DOHH2 (cell line): ENCODE measurements around the gene SCNN1A.

Source experiments
- H3F3A ChIP-seq: fragments of 200-600 bp; sonication (generic), shearing (Covaris generic); 2 replicates; pipeline ENCODE4 v1.6.0; 2016; ENCODE audit warnings: antibody characterized with exemption, mild to moderate bottlenecking; ENCODE audit not compliant: control insufficient read depth, insufficient read depth
- H3K27ac ChIP-seq: fragments of 200-600 bp; sonication (generic); 2 replicates; pipeline ENCODE4 v1.5.1; 2014; ENCODE audit warnings: low read depth, mild to moderate bottlenecking, low read length, moderate library complexity
- H3K27me3 ChIP-seq: fragments of 200-600 bp; sonication (generic); 2 replicates; pipeline ENCODE4 v1.6.1; 2014; ENCODE audit warnings: mild to moderate bottlenecking, low read length, mixed read lengths; ENCODE audit not compliant: control insufficient read depth
- H3K36me3 ChIP-seq: fragments of 200-600 bp; sonication (generic); 2 replicates; pipeline ENCODE4 v1.6.1; 2014; ENCODE audit warnings: mild to moderate bottlenecking, low read length, moderate library complexity, mixed read lengths; ENCODE audit not compliant: control insufficient read depth
- H3K4me1 ChIP-seq: fragments of 200-600 bp; sonication (generic); 2 replicates; pipeline ENCODE4 v1.6.1; 2014; ENCODE audit warnings: mild to moderate bottlenecking, low read length, mixed read lengths; ENCODE audit not compliant: control insufficient read depth
- H3K4me2 ChIP-seq: fragments of 200-600 bp; sonication (generic); 2 replicates; pipeline ENCODE4 v1.6.0; 2014; ENCODE audit warnings: mild to moderate bottlenecking, low read length, moderate library complexity
- H3K4me3 ChIP-seq: fragments of 200-600 bp; sonication (generic); 2 replicates; pipeline ENCODE4 v1.5.1; 2014; ENCODE audit warnings: mild to moderate bottlenecking, low read length, mixed read lengths
- H3K79me2 ChIP-seq: fragments of 200-600 bp; sonication (generic); 2 replicates; pipeline ENCODE4 v1.6.1; 2014; ENCODE audit warnings: mild to moderate bottlenecking, low read length, mixed read lengths; ENCODE audit not compliant: control insufficient read depth
- H3K9me2 ChIP-seq: fragments of 200-600 bp; sonication (generic); replicated peaks from 2 replicates; pipeline ENCODE4 v1.6.1; 2014; ENCODE audit warnings: mild to moderate bottlenecking, low read length, mixed read lengths; ENCODE audit not compliant: control insufficient read depth
- H3K9me3 ChIP-seq: fragments of 200-600 bp; sonication (generic); 2 replicates; pipeline ENCODE4 v1.6.1; 2014; ENCODE audit warnings: antibody characterized with exemption, low read length, mixed read lengths; ENCODE audit not compliant: control insufficient read depth, insufficient read depth
- H4K20me1 ChIP-seq: fragments of 200-600 bp; sonication (generic); 2 replicates; pipeline ENCODE4 v1.6.0; 2014; ENCODE audit warnings: low read depth, mild to moderate bottlenecking, antibody characterized with exemption, low read length, moderate library complexity; ENCODE audit not compliant: control insufficient read depth, insufficient read depth
- CTCF ChIP-seq: fragments of 200-600 bp; sonication (generic); IDR thresholded peaks from one replicate; pipeline ENCODE4 v1.5.1; 2014; ENCODE audit warnings: antibody characterized with exemption, mild to moderate bottlenecking, low read depth, low read length; ENCODE audit not compliant: poor library complexity, severe bottlenecking
- EZH2phosphoT487 ChIP-seq: fragments of 200-600 bp; sonication (generic); IDR thresholded peaks from 2 replicates; pipeline ENCODE4 v1.6.1; 2017; ENCODE audit warnings: borderline replicate concordance, mild to moderate bottlenecking, antibody characterized with exemption, low read length, moderate library complexity, mixed read lengths

Gene SCNN1A

GRCh38 chr12:6386038-6386437 lies 10.7 kb upstream of the SCNN1A start:
- Histone ChIP-seq H3K36me3 (no peaks in the 10 kb centered on the region), H3K9me2 (no peaks in the 10 kb centered on the region), H3K4me2 (no peak overlapping the region), H3K9me3 (no peaks in the 10 kb centered on the region), H3F3A (no peaks in the 10 kb centered on the region), H4K20me1 (no peaks in the 10 kb centered on the region), H3K4me1 (no peaks in the 10 kb centered on the region), H3K27ac (no peak overlapping the region), H3K79me2 (no peaks in the 10 kb centered on the region), H3K4me3 (no peak overlapping the region), H3K27me3 (peaks cover 32% of the 10 kb centered on the region)
- TF ChIP-seq CTCF, result no peak
- TF ChIP-seq EZH2phosphoT487, result no peak

GRCh38 chr12:6384499-6385436 lies 9.4 kb upstream of the SCNN1A start:
- Histone ChIP-seq H3K27ac (no peak overlapping the region), H3F3A (no peaks in the 10 kb centered on the region), H3K27me3 (peaks cover 42% of the 10 kb centered on the region), H3K36me3 (no peaks in the 10 kb centered on the region), H4K20me1 (no peaks in the 10 kb centered on the region), H3K9me3 (no peaks in the 10 kb centered on the region), H3K4me1 (no peaks in the 10 kb centered on the region), H3K9me2 (no peaks in the 10 kb centered on the region), H3K4me2 (no peak overlapping the region), H3K79me2 (no peaks in the 10 kb centered on the region), H3K4me3 (no peak overlapping the region)
- TF ChIP-seq CTCF, result no peak
- TF ChIP-seq EZH2phosphoT487, result no peak

- H3K27me3 ChIP-seq, result peaks cover 42% of the 10 kb centered on the region
- H3K9me3 ChIP-seq, result no peaks in the 10 kb centered on the region
- no peaks in the 10 kb centered on the region for H3K9me2 ChIP-seq
- no peak within 1 kb of the TSS for H3K27ac ChIP-seq
- H3K4me2 ChIP-seq, result no peak within 1 kb of the TSS
- H3F3A ChIP-seq, result no peaks in the 10 kb centered on the region
- TF ChIP-seq CTCF (no peak), EZH2phosphoT487 (no peak)
- no peak within 1 kb of the TSS for H3K4me3 ChIP-seq
- no peaks in the 10 kb centered on the region for H3K4me1 ChIP-seq
- no peaks in the 10 kb centered on the region for H3K36me3 ChIP-seq
- H3K79me2 ChIP-seq, result no peaks in the 10 kb centered on the region
- H4K20me1 ChIP-seq, result no peaks in the 10 kb centered on the region
These were observed 8.5 kb upstream of the SCNN1A start, which contains the start of gene LTBR for GRCh38 chr12:6383572-6384498. Gene LTBR (plus strand): TSS chr12:6384162. CDS start chr12:6384359, 197 bp downstream.
